Measurements from ENCODE around the gene FKBP1A.

FKBP1A gene

DNA sequence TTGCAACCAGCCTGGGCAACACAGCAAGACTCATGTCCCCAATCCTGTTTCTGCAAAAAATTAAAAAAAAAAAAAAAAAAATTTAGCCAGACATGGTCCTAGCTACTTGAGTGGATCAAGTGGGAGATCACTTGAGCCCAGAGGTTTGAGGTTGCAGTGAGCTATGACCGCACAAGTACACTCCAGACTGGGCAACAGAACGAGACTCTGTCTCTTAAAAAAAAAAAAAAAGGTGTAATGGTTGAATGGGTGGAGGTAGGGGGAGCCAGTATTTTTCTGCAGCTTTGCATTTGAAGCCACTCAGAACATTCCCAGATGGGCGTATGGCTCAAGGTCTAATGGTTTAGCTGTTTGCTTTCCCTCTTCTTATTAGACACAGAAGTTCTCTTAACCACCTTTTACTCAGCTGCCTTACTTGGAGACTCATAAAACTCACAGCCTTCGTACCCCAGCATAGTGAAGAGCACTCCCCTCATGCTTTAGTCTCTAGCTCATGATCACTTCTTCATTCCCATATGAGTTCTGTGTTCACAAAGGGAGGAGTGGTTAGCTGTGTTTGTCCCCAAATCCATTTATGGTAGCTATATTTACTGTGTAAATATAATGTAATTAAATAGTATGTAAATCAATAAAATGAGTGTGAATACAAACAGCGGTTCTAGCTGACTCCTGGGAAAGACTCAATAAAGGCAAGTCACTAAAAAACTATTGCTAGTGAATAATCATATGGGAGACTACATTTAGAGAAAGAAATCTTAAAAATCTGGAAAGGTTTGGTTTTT is 9.0 kb downstream of the FKBP1A start:
- DNase-seq: no peak

DNA sequence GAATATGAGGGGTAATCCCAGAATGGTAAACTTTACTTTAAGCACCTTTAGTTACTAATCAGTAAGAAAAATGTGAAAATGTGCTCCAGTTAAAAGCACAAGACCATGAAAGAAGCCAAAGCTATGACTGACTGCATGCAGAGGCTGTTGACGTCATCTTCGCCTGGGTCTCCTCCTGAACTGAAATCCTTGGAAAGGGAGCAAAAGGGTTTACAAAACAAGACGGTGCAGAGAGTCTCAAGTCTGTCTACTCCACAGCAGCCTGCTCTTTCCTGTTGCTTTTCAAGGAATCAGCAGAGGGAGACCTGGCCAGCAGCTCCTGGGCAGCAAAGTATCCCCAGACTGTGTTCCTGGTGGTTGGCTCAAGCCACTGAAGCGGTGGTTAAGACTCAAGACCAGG is 10.2 kb downstream of the FKBP1A start:
- DNase-seq: no peak

DNA sequence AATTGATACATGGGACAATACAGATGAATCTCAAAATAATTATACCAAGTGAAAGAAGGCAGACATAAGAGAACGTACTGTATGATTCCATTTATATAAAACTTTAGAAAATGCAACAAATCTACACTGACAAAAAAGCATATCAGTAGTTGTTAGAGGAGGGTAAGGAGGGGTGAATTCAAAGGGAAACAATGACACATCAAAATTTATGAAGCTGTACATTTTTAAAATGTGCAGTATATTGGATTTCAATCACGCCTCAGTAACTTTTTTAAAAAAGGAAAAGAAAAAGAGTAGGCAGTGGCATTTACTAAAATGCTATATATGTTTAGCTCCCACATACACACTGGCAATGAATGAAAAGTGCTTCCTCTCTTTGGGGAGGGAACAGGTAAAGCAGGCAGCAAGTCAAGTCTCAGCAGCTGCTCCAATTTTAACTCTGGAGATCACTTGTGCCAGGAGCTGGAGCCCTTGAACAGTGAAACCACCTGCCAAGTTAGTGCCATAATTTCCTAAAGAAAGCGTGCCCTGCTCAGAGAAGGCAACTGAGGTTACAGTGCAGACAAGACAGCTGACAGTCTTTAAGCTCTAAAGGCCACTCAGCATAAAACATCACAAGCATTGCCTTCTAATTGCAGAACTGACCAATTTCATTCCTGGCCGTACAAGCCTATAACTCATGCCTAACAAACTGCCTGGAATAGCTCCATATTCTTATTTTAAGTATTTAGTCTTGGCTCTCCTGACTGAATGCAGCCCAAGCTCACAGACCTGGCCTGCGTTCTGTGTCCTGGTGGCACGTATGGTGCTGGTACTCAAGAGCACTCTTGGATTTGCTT is 10.9 kb downstream of the FKBP1A start:
- DNase-seq: no peak

DNA sequence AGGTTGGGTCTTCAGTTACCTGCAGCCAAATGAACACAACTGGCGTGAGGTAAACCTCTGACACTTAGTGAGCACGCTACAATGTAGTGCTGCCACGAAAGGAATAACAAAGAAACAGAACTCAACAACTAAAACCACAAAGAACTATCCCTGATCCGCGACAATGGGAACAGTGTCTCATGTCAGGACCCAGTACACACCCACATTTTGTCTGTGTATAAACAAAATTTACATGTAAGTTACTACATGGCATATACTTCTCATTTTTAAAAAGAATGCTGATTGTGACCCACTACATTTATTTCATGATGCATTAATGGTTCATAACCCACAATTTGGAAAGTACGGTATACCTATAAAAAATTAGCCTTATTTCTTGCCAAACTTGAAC is 14.1 kb downstream of the FKBP1A start:
- peak; percentile 27 to 45 for DNase-seq

DNA sequence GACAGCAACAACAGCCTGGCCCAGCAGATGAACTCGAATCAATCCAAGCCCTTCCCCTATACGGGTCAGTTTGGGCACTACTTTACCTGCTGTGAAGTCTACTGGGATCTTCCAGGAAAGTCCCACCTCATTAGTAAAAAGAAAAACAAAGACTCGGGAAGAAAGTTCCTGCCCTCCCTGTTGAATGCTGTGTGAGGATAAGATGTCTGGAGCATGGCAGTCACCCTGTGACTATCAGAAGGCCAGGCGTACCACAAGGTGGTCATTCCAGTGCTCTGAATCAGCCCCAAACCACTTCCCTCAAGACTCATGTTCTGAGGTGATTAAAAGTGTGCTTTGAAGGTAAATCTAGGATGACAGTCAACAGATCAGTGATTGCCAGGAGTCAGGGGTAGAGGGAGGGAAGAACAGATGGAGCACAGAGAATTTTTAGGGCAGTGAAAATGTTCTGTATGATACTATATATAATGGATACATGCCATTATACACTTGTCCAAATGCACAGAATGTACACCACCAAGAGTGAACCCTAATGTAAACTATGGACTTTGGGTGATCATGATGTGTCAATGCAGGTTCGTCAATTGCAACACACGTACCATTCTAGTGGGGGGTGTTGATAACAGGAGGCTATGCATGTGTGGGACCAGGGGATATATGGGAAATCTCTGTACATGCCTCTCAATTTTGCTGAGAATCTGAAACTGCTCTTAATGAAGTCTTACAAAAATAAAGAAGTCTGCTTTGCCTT is 14.7 kb downstream of the FKBP1A start:
- no peak for DNase-seq

DNA sequence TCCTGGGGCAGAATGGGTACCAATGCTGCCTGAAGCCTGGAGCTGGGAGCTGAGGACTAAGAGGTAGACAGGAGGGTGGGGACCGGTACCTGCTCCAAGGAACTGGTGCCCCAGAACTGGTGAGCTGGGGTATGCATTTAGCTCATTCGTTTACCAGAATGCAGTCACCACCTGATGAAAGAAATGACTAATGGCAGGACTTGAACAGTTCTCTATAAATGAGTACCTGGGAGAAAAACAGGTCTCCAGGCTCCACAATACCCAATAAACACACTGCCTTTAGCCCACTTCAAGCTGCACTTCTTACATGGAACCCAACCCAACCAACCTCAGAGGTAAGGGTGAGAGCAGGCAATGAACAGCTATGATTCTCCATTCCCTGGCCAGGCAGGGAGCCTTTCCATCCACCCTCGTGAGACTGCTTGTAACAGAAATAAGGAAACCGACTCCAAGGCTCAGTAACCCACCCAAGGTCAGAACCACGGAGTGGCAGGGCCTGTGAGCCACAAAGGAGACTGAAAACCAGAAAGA is 15.4 kb downstream of the FKBP1A start:
- no peak for DNase-seq

DNA sequence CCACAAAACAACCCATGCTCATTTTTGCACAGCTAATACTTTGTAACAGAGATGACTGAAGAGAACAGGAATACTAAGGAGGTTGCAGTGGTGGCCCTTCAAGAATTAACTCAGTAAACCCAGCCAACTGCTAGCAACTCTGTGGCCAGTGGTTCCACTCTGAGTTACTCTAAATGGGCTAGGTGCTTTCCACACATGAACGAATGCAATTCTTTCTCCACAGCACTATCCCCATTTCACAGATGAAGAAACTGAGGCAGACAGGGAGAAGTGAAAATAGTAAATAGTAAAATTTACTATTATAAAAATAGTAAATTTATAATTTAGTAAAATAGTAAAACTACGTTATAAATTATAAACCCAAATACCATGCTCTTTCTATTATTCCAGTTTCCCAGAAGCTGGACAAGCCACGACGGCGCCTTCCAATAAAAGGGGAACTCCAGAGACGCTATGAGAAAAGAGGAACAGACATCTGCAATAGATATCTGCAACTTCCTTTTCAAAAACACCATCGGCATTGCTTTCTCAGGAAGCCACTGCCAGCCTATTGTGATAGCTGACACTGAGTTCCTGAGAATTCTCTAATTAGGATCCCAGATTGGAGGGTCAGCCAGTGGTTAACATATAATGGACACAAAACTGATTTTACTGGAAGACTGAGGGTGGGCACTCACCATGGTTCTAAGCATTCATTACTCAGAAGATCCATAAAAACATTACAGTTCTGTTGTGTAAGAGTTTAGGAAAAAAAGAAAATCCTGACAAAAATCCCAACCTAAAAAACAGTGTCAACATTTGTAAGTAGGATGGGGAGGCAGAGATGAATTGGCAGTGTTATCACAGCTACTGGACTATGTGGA is 16.2 kb downstream of the FKBP1A start:
- peak; percentile 86 to 88 for DNase-seq

DNA sequence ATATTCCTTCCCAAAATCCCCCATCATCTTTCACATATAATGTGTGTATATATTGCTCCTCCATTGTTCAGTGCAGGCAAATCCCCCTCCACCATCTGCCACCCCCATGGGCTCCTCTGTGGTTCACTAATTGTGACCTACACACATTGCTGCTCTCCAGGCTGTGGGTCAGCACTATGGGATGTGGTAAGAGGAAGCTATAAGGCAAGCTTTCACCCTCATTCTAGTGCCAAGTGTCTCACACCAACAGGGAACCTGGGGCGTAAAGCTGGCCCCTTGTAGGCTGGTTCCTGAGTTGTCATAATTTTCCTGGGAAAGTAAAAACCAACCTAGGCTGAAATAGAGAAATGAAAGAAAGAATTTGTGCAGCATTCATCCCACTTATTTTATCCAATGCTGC is 16.8 kb downstream of the FKBP1A start:
- DNase-seq: peak; percentile 58 to 69

DNA sequence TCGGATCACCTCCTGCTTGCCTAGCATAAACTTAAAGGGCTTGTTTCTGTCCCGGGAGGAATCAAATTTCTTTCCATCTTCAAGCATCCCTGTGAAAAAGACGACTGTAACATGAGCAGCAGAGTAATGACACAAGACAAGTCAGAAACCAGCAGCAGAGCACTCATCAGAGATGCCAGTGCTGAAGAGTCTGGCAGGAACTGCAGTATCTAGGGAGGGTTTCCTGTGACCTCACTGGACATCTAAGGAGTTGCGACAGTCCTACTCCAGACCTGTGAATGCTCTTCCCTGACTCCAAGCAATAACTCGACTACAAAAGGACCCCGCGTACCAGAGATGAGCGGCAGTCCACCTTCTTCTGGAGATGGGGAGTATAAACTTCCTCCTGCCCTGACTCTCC is 17.3 kb downstream of the FKBP1A start:
- DNase-seq: peak; percentile 37 to 44

DNA sequence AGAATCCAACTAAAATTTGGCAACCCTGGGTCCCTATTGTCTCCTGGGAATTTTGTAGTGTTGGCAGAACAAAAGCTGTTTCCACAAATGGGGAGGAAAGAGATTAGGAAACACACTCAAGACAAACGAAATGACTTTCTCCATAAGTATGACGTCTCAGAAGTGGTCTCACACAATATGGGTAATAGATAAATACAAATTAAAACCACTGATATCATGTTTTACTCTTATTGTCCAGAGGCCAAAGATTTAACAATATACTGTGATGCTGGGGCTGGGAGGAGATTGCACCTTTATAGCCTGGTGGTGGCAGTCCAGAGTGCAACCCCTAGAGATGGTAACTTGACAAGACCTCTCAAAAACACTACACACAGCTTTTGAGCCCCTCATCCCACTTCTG is 18.6 kb downstream of the FKBP1A start:
- no peak for DNase-seq

DNA sequence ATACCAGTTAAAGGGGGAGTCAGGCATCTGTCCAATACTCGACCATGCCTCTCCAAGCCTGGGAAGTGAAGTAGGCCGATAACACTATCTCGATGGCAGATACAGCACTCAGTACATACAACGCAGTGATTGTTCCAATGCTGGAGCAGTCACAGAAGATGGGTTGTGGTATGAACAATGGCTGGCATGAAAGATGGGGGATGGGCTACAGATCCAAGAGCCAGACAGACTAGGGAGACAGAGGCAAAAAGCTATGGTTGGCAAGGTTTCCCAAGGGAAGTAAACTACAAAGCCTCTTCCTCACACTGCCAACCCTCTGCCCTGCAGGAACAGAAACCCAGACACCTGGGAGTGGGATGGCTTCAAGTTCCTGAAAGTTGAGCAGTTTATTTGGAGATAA is 19.2 kb downstream of the FKBP1A start:
- DNase-seq: no peak

DNA sequence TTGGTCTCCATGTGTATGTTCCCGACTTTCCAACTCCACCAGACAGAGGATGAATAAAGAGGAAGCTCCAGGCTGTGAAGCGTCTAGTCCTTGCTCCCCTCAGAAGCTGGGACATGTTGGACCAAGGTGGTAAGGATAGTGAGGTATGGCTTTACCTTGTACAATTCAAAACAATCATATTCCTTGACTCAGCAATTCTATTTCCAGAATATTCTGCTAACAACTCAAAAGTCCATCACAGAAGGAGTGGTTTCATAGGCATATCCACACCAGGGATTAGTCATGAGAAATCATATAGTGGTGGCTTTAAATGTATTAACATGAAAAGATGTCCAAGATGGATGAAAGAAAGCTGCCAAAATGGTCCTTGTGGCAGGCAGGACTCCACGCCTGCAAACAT is 19.8 kb downstream of the FKBP1A start:
- DNase-seq: no peak

DNA sequence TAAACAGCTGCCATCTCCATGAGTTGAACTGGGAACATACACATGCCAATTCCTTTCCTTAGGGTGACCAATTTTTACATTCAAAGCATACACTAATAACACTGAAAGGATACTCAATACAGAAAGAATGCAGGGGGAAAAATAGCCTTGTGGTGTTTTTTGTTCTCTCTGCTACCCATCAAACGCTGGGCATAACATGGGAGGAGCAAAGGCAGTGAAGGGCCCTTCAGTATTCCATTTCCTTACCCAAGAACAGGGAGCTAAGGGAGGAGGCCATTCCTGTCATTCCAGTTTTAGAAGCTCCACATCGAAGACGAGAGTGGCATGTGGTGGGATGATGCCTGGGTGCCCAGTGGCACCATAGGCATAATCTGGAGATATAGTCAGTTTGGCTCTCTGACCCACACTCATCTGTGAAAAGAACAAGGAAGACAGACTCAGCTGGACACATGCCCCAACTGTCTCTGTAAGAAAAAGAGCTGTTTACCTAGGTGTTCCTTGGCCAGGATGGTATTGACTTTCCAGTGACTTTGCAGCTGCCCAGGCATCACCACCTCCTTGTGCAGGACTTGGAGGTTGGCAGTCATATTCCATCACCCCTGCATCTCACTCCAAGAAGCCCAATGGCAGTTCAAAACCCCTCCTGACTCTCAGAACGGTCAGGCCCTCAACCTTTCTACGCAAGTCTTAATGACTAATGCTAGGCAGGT is 20.9 kb downstream of the FKBP1A start:
- no peak for DNase-seq

DNA sequence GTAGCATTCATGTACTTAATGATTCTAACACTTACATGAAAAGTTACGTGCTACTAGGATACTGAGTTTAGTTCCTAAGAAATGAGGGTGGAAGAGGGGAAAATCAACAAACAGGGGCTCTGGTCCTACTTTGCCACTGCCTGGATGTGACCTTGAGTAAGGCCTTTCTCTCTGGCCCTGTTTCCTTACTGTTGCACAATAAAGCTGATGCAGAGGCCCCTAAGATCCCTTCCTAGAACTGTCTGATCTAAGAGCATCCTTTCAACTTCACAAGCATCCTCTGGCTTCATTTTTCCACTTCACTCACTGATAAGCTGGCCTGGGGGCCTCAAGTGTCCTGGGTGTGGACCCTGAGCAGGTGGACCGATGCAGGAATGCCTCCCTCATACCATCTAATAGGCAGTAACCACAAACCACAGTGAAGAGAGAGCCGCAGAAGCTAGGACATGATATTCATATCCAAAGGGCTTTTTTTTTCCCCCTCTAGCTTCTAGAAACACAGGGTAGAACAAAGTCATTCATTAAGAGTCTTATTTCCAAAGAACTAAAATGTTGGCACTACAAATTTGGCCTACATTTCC is 21.6 kb downstream of the FKBP1A start:
- no peak for DNase-seq

DNA sequence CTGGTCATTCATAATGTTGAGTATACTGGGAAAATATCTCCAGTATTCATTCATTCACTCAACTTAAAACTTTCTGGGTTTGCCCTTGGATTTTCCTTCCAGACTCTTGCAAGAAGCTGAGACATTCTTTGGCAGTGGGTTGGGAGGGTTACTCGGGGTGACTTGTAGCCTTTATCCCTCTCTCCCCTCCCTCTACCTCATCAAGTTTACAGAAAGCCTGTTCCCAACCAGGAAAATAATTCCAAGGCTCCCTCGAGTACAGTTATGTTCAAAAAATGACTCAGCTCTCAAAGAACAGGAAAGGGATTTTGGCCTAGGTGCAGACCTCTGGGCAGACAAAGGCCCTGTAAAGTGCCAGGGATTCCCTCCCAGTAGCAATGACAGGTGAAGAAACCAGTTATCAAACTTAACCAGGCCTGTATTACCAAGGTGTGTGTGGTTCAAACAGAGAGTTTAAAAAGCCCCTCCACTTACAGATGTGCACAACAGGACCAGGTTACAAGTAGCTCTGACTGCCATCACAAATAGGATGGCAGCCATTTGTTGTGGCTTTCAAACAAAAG is 22.2 kb downstream of the FKBP1A start:
- DNase-seq: no peak

DNA sequence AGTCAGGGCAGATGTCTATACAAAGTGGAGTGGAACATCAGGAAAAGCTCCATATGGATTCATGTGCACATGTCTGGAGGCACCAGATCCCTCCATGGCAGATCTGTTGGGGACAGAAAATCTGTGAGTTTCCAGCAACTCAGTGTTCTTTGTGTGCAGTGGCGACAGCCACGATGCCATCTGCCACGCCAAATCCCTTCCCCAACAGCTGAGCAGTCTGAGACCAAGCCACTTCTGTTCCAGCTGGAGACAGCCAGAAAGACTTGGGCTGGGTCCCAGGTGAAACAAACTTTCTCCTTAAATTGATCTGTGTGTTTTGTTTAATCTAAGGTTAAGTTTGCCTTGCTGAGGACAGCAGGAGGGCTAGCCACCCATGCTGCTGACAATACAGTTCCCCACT is 22.9 kb downstream of the FKBP1A start:
- DNase-seq: no peak

DNA sequence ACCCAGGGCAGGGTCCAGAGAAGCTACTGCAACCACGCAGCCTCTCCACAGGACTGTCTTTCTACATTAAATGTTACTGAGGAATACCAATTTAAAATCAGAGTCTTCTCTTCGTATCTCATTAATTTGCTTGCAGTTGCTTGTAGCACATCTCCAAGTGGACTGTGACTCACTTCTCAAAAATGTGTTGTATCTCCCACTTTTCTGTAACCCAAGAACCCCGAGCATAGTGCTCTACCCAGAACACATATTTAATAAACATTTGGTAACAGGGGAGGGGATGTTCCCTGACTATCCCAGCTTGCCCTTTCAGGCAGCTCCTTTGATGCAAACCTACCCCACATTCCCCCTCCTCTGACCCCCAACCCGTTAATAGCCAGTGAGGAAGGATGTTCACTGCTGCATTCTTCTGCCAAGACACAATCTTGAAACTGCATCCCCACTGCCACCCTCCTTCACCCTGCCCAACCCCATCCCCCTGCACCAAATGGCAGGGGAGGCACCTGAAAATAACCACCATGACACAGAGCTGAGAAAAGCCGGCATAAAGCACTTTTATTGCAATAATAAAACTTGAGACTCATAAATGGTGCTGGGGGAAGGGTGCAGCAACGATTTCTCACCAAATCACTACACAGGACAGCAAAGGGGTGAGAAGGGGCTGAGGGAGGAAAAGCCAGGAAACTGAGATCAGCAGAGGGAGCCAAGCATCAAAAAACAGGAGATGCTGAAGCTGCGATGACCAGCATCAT is 24.2 kb downstream of the FKBP1A start:
- no peak for DNase-seq

DNA sequence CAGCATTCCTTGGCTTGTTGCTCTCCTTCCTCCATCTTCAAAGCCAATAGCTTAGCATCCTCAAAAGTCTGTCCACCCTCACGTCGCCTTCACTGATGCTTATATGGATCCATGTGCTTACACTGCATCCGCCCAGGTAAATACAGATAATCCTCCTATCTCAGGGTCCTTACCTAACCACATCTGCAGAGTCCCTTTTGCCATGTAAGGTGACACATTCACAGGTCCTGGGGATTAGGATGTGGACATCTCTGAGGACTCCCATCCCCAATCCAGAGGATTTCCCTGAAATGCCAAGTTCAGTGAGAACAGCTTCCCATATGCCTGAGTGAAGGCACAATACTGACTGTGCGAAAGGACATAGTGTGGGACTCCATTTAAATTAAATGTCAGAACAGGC is 25.4 kb downstream of the FKBP1A start:
- DNase-seq: no peak

DNA sequence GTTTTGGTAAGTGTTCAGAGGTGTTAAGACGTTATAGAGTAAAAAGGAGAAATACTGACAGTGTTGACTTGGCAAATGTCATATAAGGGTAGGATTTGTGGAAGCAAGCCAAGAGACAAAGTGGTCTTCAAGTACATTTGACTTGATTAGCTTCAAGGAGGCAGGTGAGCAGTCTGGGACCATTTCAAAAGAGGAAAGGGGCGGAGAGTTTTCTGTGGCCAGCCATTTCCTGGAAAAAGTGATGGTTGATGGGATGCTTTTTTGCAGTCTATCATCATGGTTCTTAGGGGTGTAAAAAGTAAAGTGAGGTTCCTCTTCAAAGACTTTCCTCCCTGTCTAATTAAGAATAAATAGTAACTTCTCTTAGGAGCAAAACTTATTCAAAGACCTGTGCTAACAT is 28.7 kb downstream of the FKBP1A start:
- no peak for DNase-seq

DNA sequence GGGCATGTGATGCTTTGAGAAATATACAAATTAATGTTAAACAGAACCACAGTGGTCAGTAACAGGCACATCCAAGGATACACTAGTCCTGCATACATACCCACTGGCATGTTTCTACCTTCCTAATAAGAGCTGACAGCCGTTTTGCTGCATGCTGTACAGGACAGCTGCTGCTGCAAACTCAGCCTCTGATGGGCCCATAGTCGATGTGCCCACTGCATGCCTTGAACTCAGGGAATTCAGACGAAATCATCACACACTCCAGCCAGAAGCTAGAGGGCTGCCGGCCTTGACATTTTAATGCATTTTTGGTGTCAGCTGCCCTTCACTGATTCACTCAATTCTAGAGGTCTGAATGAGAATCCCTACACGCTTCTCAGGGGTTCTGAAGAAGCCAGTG is 29.3 kb downstream of the FKBP1A start:
- DNase-seq: no peak

All from inflammatory macrophage (primary cell).